SK-N-SH (cell line): ENCODE results near the gene CX3CR1.

Experiments used
- CHD2 ChIP-seq: fragments of 150-350 bp; IDR thresholded peaks from 2 replicates; pipeline ENCODE4 v1.6.1; 2018; ENCODE audit warnings: low read length; ENCODE audit not compliant: partially characterized antibody
- CTCF ChIP-seq: fragments of 200-600 bp; sonication (generic); IDR thresholded peaks from 2 replicates; pipeline ENCODE4 v1.6.1; 2017; ENCODE audit warnings: antibody characterized with exemption, mild to moderate bottlenecking, moderate library complexity
- EP300 ChIP-seq, 2 experiments: IDR thresholded peaks; 2 replicates each; pipeline versions ENCODE4 v1.4.0 to v1.6.1; 2012; ENCODE audit warnings: borderline replicate concordance in 1 of 2, low read depth in 1 of 2, low read length in 1 of 2
- EZH2phosphoT487 ChIP-seq: fragments of 200-600 bp; sonication (generic); IDR thresholded peaks from 2 replicates; pipeline ENCODE4 v1.6.1; 2017; ENCODE audit warnings: low read depth, mixed run types, mild to moderate bottlenecking, antibody characterized with exemption, moderate library complexity, borderline replicate concordance
- POLR2AphosphoS5 ChIP-seq: IDR thresholded peaks from 2 replicates; pipeline ENCODE4 v1.6.1; 2012; ENCODE audit warnings: low read depth, low read length
- RAD21 ChIP-seq: IDR thresholded peaks from 2 replicates; pipeline ENCODE4 v1.6.1; 2012; ENCODE audit warnings: mild to moderate bottlenecking, low read length
- SIN3A ChIP-seq: IDR thresholded peaks from 2 replicates; pipeline ENCODE4 v1.6.1; 2012; ENCODE audit warnings: low read depth, mild to moderate bottlenecking, low read length, moderate library complexity, borderline replicate concordance
- USF1 ChIP-seq: IDR thresholded peaks from 2 replicates; pipeline ENCODE4 v1.4.0; 2012; ENCODE audit warnings: low read depth, borderline replicate concordance
- USF2 ChIP-seq: fragments of 150-350 bp; IDR thresholded peaks from 2 replicates; pipeline ENCODE4 v1.6.1; 2017; ENCODE audit warnings: antibody characterized with exemption, low read length, low read depth, borderline replicate concordance

DNA sequence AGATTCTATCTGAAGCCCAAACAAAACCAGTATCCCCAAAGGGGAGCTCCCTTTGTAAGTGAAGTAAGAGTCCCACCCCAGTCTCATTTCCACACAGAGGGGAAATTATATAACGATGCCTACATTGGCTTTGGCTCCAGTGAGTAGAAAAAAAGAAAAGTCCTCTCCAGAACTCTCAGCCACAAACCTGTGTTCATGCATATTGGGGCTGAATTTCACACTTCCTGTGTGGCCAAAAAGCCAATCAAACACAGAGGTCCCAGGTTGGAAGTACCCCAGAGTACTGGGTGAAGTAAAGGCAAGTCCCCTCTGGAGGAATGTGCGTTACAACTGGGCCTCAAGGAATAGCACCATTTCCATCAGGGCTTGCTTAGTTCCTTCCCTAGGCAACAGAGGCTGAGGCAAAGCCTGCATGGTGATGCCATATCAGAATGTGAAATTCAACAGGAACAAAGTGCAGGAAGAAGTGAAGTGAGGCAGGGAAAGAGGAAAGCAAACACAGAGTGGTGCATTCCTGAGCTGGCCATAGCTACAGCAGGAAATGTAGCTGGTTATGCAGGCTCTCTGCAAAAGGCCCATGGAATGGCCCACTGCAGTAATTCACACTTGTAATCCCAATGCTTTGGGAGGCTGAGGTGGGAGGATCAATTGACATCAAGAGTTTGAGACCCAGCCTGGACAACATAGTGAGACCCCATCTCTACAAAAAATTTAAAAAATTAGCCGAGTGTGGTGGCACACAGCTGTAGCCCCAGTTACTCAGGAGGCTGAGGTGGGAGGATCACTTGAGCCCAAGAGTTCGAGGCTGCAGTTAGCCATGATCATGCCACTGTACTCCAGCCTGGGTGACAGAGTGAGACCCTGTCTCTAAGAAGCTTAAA, 16.6 kb upstream of the CX3CR1 start:
- TF ChIP-seq EP300 (IDR thresholded peaks at IDR 0.05; ENCODE audit: borderline replicate concordance in 1 of 2, low read depth in 1 of 2, low read length in 1 of 2), result no peak
- no peak for TF ChIP-seq CTCF
- TF ChIP-seq SIN3A, result no peak
- TF ChIP-seq EZH2phosphoT487, result no peak
- TF ChIP-seq USF2, result no peak
- no peak for TF ChIP-seq RAD21
- no peak for TF ChIP-seq CHD2
- TF ChIP-seq POLR2AphosphoS5, result no peak
- no peak for TF ChIP-seq USF1
